Measurements from ENCODE around the gene EIF1B. TPM values are rescaled to one million over a fixed set of nuclear protein-coding genes. Genes with fewer than 3 reads are reported as not detected.

EIF1B gene
- total and polyA plus RNA-seq, 2 of the 13 experiments (the other 11 are each of a cell fraction or from before 2014, with no cell fraction given): 12.7 to 29.1 TPM

DNA sequence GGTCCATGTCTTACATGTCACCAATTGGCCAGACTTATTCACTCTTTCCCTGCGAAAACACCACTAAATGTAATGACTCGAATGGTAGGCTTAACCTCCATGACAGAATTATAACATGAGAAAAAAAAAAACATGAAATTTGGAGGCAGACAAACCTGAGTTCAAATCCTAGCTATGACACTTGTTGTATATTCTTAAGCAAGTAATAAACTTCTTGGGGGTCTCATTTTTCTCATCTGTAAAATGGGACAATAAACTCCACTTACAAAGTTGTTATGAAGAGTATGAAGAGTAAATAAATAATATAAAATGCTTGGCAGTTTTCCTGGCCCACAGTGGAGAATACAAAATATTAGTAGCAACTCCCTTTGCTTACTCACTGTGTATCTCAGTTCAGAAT is 11.4 kb upstream of the EIF1B start:
- Histone ChIP-seq H3K9ac (ENCODE audit: insufficient read depth, low read depth, low read length) (no peak overlapping the region), H3K9me3 (ENCODE audit: low read length) (no peaks in the 10 kb centered on the region), H2AFZ (ENCODE audit: low read length) (no peak overlapping the region), H4K20me1 (ENCODE audit: insufficient read depth, low read length) (no peaks in the 10 kb centered on the region), H3K27ac (ENCODE audit: extremely low read length, insufficient read depth, low read length) (no peak overlapping the region), H3K79me2 (ENCODE audit: insufficient read depth, low read length) (no peaks in the 10 kb centered on the region), H3K4me1 (ENCODE audit: insufficient read depth, low read length) (peaks cover 6% of the 10 kb centered on the region; the same call in 1 of the 2 replicates), H3K4me2 (ENCODE audit: low read depth, low read length) (no peak overlapping the region), H3K36me3 (replicated peaks in 1 of 2; ENCODE audit: control insufficient read depth in 1 of 2, insufficient read depth in 2 of 2, low read length in 2 of 2) (no peaks in the 10 kb centered on the region), H3K4me3 (replicated peaks in 1 of 3; ENCODE audit: insufficient read depth in 1 of 3, low read depth in 2 of 3, low read length in 3 of 3) (no peak overlapping the region), H3K27me3 (ENCODE audit: control insufficient read depth in 1 of 2, insufficient read depth in 2 of 2, low read length in 2 of 2) (no peaks in the 10 kb centered on the region)
- no peak for DNase-seq (ENCODE audit: low spot score)
- in situ Hi-C loops (cut with HindIII; ENCODE audit: extremely low pct_ligation_motif_present, low pct_unique_long_range_greater_than_20kb): no loop called here
- 86% methylated on average over 2 of the region's 2 CpGs for whole genome bisulfite sequencing (ENCODE audit: low lambda C conversion rate)
- no peak for TF ChIP-seq REXO4 (CRISPR knock-in tag; IDR thresholded peaks at IDR 0.05; ENCODE audit: borderline replicate concordance)
- TF ChIP-seq, protein P1, sequence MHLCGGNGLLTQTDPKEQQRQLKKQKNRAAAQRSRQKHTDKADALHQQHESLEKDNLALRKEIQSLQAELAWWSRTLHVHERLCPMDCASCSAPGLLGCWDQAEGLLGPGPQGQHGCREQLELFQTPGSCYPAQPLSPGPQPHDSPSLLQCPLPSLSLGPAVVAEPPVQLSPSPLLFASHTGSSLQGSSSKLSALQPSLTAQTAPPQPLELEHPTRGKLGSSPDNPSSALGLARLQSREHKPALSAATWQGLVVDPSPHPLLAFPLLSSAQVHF (CRISPR knock-in tag; IDR thresholded peaks at IDR 0.05): no peak
- TF ChIP-seq ZNF615 (CRISPR knock-in tag; IDR thresholded peaks at IDR 0.05; ENCODE audit: borderline replicate concordance): no peak
- TF ChIP-seq RFX1 (IDR thresholded peaks at IDR 0.05): no peak
- no peak for TF ChIP-seq TEAD3 (CRISPR knock-in tag; optimal IDR thresholded peaks at IDR 0.05; ENCODE audit: borderline replicate concordance)
- POLR2A ChIA-PET: no interaction called here
- FAIRE-seq: no peak
- BruUV-seq (replicated peaks): no TSS peak
- ATAC-seq: no peak
- intact Hi-C loops (cut with micrococcal nuclease; ENCODE audit: unreplicated experiment): loop anchor here (10.0 kb wide), 1 partner anchor 383 kb away; no protein-coding TSS in a partner anchor
- CTCF ChIA-PET (ENCODE audit: low intra/inter-chr PET ratio, low total read pairs): no interaction called here

DNA sequence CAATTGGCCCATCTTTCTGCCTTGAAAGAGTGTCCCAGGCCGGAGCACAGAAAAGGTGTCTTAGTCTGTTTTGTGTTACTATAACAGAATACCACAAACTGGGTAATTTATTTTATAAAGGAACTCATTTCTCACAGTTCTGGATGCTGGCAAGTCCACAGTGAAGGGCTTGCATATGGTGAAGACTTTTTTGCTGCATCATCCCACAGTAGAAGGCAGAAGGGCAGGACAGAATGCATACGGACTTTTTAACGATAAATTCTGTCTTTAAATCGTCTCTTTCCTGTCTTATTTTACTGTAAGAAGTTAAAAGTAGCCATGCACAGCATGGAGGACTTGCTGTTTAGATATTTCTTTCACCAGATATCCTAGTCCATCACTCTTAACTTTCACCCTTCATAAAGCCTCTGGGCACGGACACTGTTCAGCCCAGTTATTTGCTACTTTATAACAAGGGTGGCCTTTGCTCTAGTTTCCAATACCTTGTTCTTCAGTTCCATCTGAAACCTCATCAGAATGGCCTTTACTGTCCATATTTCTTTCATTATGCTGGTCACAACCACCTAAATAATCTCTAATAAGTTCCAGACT is 10.3 kb upstream of the EIF1B start:
- no peak for DNase-seq (ENCODE audit: low spot score)
- FAIRE-seq: no peak
- H3K9ac ChIP-seq (ENCODE audit: insufficient read depth, low read depth, low read length): no peak overlapping the region
- peaks cover 6% of the 10 kb centered on the region; the same call in 1 of the 2 replicates for H3K4me1 ChIP-seq (ENCODE audit: insufficient read depth, low read length)
- H3K4me2 ChIP-seq (ENCODE audit: low read depth, low read length): no peak overlapping the region
- no peaks in the 10 kb centered on the region for H3K36me3 ChIP-seq (replicated peaks in 1 of 2; ENCODE audit: control insufficient read depth in 1 of 2, insufficient read depth in 2 of 2, low read length in 2 of 2)
- no peaks in the 10 kb centered on the region for H3K79me2 ChIP-seq (ENCODE audit: insufficient read depth, low read length)
- H3K27ac ChIP-seq (ENCODE audit: extremely low read length, insufficient read depth, low read length): no peak overlapping the region
- intact Hi-C loops (cut with micrococcal nuclease; ENCODE audit: unreplicated experiment): loop anchor here (10.0 kb wide), 1 partner anchor 384 kb away; no protein-coding TSS in a partner anchor
- in situ Hi-C loops (cut with HindIII; ENCODE audit: extremely low pct_ligation_motif_present, low pct_unique_long_range_greater_than_20kb): no loop called here
- ChIA-PET CTCF (ENCODE audit: low intra/inter-chr PET ratio, low total read pairs) (no interaction called here), POLR2A (interaction anchor here (2.3 kb wide), 1 partner anchor 10 kb away, joined by 7 read pairs; no protein-coding TSS in a partner anchor)
- H2AFZ ChIP-seq (ENCODE audit: low read length): no peak overlapping the region
- no peak for ATAC-seq
- no TSS peak for BruUV-seq (replicated peaks)
- no peaks in the 10 kb centered on the region for H3K9me3 ChIP-seq (ENCODE audit: low read length)
- 85% methylated on average over 5 of the region's 5 CpGs for WGBS (ENCODE audit: low lambda C conversion rate)
- no peak overlapping the region for H3K4me3 ChIP-seq (replicated peaks in 1 of 3; ENCODE audit: insufficient read depth in 1 of 3, low read depth in 2 of 3, low read length in 3 of 3)
- H4K20me1 ChIP-seq (ENCODE audit: insufficient read depth, low read length): no peaks in the 10 kb centered on the region
- H3K27me3 ChIP-seq (ENCODE audit: control insufficient read depth in 1 of 2, insufficient read depth in 2 of 2, low read length in 2 of 2): no peaks in the 10 kb centered on the region
- TF ChIP-seq KLF15 (CRISPR knock-in tag; IDR thresholded peaks at IDR 0.05; ENCODE audit: borderline replicate concordance): no peak
- TF ChIP-seq TP53 (CRISPR knock-in tag; conservative IDR thresholded peaks at IDR 0.05): no peak
- TF ChIP-seq ARNT2 (CRISPR knock-in tag; IDR thresholded peaks at IDR 0.05; ENCODE audit: low read depth): no peak
- no peak for TF ChIP-seq CHD2 (IDR thresholded peaks at IDR 0.05; ENCODE audit: low read depth, low read length)
- TF ChIP-seq CCAR2 (optimal IDR thresholded peaks at IDR 0.05; ENCODE audit: low read depth, low read length): no peak
- TF ChIP-seq MYC (CRISPR knock-in tag; IDR thresholded peaks at IDR 0.05; ENCODE audit: borderline replicate concordance): no peak
- TF ChIP-seq MTF2 (CRISPR knock-in tag; IDR thresholded peaks at IDR 0.05; ENCODE audit: borderline replicate concordance): no peak
- no peak for TF ChIP-seq ZNF670 (CRISPR knock-in tag; IDR thresholded peaks at IDR 0.05; ENCODE audit: borderline replicate concordance)
- no peak for TF ChIP-seq ARID2 (CRISPR knock-in tag; IDR thresholded peaks at IDR 0.05; ENCODE audit: borderline replicate concordance)
- no peak for TF ChIP-seq REPIN1 (CRISPR knock-in tag; IDR thresholded peaks at IDR 0.05; ENCODE audit: borderline replicate concordance, low read depth)
- TF ChIP-seq ZNF841 (CRISPR knock-in tag; IDR thresholded peaks at IDR 0.05; ENCODE audit: borderline replicate concordance): no peak
- no peak for TF ChIP-seq RARG (CRISPR knock-in tag; IDR thresholded peaks at IDR 0.05; ENCODE audit: low read depth)
- no peak for TF ChIP-seq PAX8 (CRISPR knock-in tag; IDR thresholded peaks at IDR 0.05; ENCODE audit: borderline replicate concordance)

All from HepG2 (cell line).